ENCODE data around the gene PRKCA.
"Not testable (repeated sequence)": the region's sequence is repeated elsewhere in the genome, so short reads cannot be mapped to it uniquely, and the experiment has no call there.

Gene PRKCA

GRCh38 chr17:66469461-66469860 is 167.0 kb downstream of the PRKCA start:
- TF ChIP-seq GATA1 (IDR thresholded peaks at IDR 0.05; ENCODE audit: low read depth, low read length), result no peak
- no peak for DNase-seq

- TF ChIP-seq GATA1 (IDR thresholded peaks at IDR 0.05; ENCODE audit: low read depth, low read length), result no peak
- no peak for DNase-seq
Observed at GRCh38 chr17:66469890-66470289, 167.5 kb downstream of the PRKCA start.

DNA sequence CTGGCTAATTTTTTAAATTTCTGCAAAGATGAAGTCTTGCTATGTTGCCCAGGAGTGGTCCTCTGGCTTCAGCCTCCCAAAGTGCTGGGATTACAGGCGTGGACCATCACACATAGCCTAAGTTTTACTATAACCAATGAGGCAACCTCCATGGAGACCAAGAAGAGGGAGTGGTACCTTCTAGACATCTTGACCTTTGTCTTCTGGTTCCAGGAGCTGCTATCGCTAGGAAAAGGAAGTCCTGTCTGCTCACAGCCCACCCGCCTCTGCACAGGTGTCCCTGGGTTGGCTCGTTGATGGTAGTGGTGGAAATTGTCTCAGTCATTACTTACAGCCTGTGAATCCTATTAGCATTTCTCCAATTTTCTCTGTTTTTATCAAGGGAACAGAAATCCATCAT is 169.7 kb downstream of the PRKCA start:
- DNase-seq, result no peak
- TF ChIP-seq GATA1 (IDR thresholded peaks at IDR 0.05; ENCODE audit: low read depth, low read length) (no peak), POLR2A (IDR thresholded peaks at IDR 0.05; ENCODE audit: low read length) (no peak)

GRCh38 chr17:66474258-66474657 is 171.8 kb downstream of the PRKCA start:
- no peak for DNase-seq
- TF ChIP-seq GATA1 (IDR thresholded peaks at IDR 0.05; ENCODE audit: low read depth, low read length) (no peak), POLR2A (IDR thresholded peaks at IDR 0.05; ENCODE audit: low read length) (no peak)

DNA sequence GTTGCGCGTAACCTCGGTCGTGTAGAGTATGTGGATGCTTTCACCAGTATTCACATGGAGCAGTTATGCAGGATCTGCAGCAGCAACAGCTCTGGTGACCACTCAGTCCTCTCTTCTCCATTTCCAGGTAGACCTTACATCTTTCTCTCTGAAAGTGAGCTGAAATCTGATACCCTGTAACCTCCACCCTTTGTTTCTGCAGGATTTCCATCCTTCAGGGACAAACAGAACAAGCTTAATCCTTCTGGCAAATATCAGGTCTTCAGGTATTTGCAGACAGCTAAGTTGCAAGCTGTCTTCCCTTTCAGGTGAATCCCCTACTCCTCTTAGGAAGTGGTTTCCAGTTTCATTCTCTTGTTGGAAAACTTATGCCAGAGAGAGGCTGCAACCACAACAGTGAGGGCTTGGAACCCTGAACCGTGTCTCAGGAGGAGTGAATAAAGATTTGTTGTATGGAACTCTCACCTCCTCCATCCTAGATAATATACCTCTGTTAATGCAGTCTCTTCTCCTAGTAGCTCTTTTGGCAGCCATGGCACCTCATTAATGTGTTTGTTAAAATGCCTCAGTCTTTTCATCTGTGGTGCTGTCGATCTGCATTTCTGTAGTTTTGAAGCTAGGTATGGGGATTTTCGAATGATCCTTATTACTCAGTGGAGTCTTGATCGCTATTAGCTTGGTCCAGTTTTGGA is 172.5 kb downstream of the PRKCA start:
- TF ChIP-seq GATA1 (IDR thresholded peaks at IDR 0.05; ENCODE audit: low read depth, low read length) (no peak), POLR2A (IDR thresholded peaks at IDR 0.05; ENCODE audit: low read length) (no peak)
- no peak for DNase-seq

DNA sequence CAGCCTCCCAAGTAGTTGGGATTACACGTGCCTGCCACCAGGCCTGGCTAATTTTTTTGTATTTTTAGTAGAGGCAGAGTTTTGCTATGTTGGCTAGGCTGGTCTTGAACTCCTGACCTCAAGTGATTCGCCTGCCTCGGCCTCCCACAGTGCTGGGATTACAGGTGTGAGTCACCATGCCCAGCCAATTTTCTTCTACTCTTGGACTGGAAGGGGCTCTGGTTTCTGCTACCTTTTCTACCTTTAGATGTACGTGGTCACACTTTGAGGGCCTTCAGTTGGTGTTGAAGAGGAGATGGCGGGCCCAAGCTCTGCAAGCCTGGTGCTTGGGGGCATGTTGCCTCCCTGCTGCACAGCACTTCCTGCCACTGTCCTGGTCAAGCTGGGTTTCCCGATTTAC is 173.6 kb downstream of the PRKCA start:
- TF ChIP-seq GATA1 (IDR thresholded peaks at IDR 0.05; ENCODE audit: low read depth, low read length), result no peak
- no peak for TF ChIP-seq POLR2A (IDR thresholded peaks at IDR 0.05; ENCODE audit: low read length)
- no peak for DNase-seq

GRCh38 chr17:66477615-66478283 is 175.3 kb downstream of the PRKCA start:
- DNase-seq, result no peak
- no peak for TF ChIP-seq POLR2A (IDR thresholded peaks at IDR 0.05; ENCODE audit: low read length)
- TF ChIP-seq GATA1 (IDR thresholded peaks at IDR 0.05; ENCODE audit: low read depth, low read length), result no peak

DNA sequence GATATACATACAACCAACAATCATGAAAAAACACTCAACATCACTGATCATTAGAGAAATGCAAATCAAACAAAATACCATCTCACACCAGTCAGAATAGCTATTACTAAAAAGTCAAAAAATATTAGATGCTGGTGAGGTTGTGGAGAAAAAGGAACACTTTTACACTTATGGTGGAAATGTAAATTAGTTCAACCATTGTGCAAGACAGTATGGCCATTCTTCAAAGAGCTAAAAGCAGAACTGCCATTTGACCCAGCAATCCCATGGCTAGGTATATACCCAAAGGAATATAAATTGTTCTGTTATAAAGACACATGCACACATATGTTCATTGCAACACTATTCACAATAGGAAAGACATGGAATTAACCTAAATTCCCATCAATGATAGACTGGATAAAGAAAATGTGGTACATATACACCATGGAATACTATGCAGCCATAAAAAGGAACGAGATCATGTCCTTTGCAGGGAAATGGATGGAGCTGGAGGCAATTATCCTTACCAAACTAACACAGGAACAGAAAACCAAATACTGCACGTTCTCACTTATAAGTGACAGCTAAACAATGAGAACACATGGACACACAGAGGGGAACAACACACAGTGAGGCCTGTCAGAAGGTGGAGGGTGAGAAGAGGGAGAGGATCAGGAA is 176.9 kb downstream of the PRKCA start:
- not testable (repeated sequence) for DNase-seq

DNA sequence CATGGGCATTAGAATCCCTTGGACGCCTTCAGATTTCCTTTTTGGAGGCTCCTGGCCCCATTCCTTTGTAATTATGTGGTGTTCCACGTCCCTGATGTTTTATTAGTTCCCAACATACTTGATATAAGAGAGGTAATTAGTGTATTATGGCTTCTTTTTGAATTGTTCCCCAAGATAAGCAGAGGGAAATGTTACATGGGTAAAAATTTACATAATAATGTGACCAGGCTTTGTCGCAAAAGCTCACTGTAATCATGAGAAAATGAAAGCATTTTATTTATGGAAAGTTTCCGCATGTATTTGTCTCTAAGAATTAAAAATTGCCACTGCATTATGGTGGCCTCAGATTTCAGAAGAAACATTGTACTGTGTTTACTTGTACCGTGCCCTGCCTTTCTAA is 177.8 kb downstream of the PRKCA start:
- TF ChIP-seq POLR2A (IDR thresholded peaks at IDR 0.05; ENCODE audit: low read length) (no peak), GATA1 (IDR thresholded peaks at IDR 0.05; ENCODE audit: low read depth, low read length) (no peak)
- DNase-seq, result no peak

DNA sequence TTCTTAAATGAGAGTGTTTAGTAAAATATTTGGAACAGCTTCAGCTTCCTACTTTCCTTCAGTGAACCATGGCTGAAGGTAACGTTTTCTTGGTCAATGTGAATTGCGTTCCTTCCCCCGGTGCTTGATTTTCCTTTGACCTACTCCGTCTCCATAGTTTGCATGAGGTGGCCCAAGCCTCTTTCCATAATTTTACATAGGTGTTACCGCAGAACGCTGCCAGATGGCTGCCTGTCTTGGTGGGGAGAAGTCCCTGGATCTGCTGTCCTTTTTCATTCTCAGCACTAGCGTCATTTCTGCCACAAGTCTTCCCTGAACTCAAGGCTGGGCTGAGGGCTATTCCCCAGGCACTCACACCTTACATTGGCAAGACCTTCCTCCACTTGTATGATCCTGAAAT is 178.4 kb downstream of the PRKCA start:
- TF ChIP-seq POLR2A (IDR thresholded peaks at IDR 0.05; ENCODE audit: low read length) (no peak), GATA1 (IDR thresholded peaks at IDR 0.05; ENCODE audit: low read depth, low read length) (no peak)
- no peak for DNase-seq

DNA sequence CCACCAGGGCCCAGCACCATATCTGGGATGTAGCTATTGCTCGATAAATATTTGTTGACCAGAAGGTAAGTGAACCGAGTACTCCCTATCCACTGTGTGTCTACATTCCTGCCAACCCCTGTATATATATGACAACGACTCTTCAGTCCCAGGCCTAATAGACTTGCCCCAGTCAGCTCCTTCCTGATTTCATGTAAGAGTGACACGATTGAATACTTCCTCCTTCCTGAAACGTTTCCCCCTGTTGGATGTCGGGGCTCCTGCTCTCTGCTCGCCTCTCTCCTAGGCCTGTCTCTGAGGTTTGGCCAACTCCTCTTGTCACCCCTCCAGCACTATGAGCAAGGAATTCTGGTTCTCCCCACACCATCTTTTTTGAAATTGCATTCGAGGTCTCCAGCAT is 178.9 kb downstream of the PRKCA start:
- DNase-seq, result no peak
- TF ChIP-seq POLR2A (IDR thresholded peaks at IDR 0.05; ENCODE audit: low read length) (no peak), GATA1 (IDR thresholded peaks at IDR 0.05; ENCODE audit: low read depth, low read length) (no peak)

GRCh38 chr17:66483906-66484305 is 181.5 kb downstream of the PRKCA start:
- TF ChIP-seq GATA1 (IDR thresholded peaks at IDR 0.05; ENCODE audit: low read depth, low read length) (no peak), POLR2A (IDR thresholded peaks at IDR 0.05; ENCODE audit: low read length) (no peak)
- no peak for DNase-seq

- TF ChIP-seq GATA1 (IDR thresholded peaks at IDR 0.05; ENCODE audit: low read depth, low read length) (no peak), POLR2A (IDR thresholded peaks at IDR 0.05; ENCODE audit: low read length) (no peak)
Observed at GRCh38 chr17:66485309-66485947, 183.0 kb downstream of the PRKCA start.

GRCh38 chr17:66487121-66487520 is 184.7 kb downstream of the PRKCA start:
- TF ChIP-seq POLR2A (IDR thresholded peaks at IDR 0.05; ENCODE audit: low read length), result no peak
- no peak for TF ChIP-seq GATA1 (IDR thresholded peaks at IDR 0.05; ENCODE audit: low read depth, low read length)
- no peak for DNase-seq

More at GRCh38 chr17:66485309-66485947, 183.0 kb downstream of the PRKCA start:
- no peak for DNase-seq

All from erythroblast (primary cell).